ENCODE results near the gene AMMECR1.

Gene AMMECR1

DNA sequence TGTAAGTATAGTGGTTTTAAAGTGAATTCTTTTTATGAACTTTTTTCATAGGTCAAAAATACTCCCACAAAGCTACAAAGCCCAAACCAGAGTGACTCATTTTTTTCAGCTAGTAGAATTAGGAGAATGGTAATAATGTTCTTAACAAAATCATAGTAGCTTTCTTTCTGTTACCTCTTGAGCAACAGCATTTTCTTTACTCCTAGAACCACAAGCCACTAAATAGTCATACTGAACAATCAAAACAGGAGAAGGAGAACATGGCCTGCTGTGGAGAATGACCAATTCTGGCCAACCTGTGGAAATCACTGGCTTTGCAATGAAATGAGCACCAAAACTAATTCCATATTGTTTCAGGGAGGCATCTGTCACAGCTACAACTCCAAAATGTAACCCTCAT, 112.9 kb downstream of the AMMECR1 start:
- DNase-seq = no peak

DNA sequence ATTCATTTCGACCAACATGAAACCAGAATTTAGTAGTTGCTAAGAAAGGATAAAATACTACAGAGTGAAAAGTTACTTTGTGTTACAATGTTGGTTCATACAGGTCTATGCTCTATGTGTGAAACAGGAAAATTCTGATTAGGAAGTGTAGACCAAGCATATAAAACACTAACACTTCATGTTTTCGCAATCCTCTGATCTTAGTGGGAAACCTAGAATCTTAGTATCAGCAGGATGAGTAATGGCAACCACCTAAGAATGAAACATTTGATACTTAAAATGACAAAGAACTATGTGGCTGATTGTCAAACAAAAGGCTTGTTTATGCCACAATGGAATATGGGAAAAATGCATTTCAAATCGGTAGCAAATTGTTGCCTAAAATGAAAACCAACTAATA, 116.1 kb downstream of the AMMECR1 start:
- DNase-seq = no peak

GRCh38 chrX:110194977-110195376, 122.9 kb downstream of the AMMECR1 start:
- DNase-seq = no peak

DNA sequence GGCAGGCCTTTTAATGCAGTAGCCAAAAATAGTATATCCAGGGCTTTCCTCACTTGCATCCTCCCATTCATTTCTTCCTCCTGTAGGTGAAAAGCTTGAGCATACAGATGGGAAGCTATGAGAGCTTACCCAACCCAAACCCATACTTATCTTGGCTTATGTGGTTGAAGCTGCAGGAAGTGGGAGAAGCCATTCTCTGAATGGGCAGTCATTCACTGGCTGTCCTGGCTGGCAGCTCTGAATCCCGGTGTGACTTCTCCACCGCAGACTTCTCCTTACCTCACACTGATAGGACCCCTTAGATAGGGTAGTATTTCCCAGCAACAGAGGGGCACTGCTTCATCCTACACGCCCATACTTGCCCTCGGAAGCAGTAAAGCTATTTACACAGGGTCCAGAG, 125.4 kb downstream of the AMMECR1 start:
- no peak for DNase-seq

DNA sequence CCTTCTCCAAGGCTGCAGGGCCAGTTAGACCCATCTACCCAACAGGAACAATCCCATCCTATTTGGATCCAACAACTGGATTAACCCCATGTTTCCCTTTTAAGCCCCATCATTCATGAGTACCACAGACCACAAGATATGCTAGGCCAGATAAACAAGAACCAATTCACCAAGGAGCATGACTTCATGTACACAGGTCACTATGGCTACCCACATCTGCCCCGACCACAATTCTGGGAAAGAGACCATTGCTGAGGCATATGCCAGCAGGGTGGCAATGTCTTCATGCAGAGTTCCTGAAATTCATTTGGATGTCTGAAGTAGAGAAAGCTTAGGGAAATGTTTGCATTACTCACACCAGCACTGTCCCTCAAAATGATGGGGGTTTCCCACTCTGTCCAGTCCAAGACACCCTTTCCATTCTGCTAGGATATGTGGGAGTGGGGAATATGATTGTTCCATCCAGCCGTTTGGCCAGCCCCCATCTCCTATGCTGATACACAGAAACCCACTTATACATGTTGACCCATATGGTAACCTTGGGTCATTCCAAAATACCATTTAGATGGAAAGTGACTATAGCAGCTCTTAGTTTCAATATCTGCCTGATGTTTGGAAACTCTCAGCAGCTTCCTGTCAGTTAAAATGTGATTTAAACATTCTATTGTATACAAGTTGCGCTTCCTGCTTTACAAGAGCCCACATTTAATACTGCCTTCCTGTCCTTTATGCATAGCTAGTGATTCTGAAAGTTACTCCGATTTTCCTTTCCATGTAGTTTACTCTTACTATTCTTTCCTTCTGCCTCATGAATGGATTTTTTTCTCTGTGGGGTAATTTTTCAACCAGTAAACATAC, 129.0 kb downstream of the AMMECR1 start:
- no peak for DNase-seq

- no peak for DNase-seq
These were observed 134.6 kb downstream of the AMMECR1 start for GRCh38 chrX:110183314-110183713.

GRCh38 chrX:110182865-110183264, 135.0 kb downstream of the AMMECR1 start:
- no peak for DNase-seq

DNA sequence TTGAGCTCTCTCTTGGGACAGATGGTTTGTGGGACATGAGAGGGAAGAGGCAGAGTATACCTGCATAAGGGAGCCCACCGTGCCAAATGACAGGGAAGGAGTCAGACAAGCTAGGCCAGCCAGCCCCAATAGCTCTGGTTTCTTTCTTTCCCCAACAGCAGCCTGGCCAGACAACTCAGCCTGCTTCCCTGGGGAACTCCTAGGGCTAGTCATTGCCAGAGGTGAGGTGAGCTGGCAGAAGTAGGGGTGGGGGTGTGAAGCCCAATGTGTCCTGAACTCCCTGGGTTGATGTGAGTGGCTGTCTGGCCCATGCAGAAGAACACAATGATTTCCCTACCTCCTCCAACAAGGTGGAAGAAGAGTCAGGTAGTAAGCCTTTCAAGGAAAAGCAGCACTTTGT, 135.5 kb downstream of the AMMECR1 start:
- DNase-seq = no peak

DNA sequence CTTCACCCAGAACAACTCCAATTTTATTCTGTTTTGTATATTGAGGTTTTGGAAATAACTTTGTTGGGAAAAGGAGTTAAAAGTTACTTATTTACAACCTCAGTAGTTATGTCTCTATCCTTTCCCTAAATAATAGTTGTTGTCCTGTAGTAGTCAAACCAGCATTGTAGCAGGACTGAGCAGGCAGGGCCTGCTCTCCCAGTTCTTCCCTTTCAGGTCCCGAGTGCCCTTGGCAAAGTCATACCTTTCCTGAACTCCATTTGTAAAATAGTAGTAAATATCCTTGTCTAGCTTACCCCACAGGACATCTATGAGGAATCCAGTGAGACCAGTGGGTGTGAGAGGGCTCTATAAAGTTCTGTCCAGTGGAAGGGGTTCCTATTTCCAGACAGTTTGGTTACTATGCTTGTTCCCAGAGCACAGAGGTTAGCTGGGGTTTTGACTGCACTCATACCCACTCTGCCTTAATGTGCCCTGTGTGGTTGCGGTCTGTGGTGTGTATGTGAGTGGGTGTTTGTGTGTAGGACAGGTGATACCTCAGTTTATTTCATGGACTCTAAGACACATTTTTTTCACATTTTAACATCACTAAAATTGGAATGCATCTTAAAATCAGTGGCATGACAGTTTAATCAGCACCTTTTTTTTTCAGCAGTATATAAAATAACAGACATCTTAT, 136.3 kb downstream of the AMMECR1 start:
- DNase-seq = no peak

DNA sequence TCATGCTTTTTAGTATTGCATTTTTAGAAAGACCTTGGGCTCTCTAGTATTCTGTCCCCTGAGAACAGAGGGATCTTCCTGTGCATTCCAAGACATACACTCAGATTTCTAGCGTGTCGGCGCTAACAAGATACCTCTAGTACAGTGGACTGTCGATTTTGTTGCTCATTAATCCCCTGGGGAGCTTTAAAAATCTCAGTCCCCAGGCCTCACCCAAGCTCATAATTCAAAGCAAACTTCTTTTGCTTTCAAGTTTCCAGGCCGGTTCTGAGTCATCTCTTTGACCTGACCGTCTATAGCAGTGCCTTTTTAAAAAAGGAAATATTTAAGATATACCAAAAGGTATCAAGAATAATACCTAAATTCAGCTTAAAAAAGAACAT, 137.0 kb downstream of the AMMECR1 start:
- DNase-seq = no peak

- no peak for DNase-seq
These were observed 137.5 kb downstream of the AMMECR1 start for GRCh38 chrX:110180176-110180927.

DNA sequence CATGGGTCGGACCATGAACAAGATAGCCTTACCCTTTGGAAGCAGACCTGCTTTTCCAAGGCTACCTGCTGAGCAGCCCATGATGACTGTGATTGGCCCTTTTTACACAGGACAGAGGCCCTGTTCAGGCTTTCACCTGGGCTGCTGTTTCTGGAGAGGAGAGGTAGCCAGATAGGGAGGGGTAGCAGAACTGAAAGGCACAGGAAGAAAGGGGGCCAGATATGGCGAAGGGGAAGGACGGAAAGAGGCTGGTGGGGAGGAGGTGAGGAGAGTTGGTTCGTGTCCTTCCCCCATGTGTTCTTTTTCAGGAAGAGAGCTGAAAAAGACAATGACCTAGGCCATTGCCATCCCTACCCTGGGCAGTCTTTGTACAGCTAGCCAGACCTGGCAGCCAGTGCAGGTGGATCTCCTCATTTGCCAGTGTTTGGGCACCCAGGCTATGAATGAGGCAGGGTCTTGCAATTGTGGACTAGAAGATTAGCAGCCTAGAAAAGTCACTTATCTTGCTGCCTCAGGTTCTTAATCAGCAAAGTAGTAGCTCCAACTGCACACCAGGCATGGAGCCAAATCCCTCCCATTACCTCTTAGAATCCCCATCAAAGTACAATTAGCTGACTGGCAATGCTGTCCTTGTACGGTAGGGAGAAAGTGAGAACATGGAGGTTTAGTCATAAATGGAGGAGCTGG, 139.6 kb downstream of the AMMECR1 start:
- DNase-seq = no peak

DNA sequence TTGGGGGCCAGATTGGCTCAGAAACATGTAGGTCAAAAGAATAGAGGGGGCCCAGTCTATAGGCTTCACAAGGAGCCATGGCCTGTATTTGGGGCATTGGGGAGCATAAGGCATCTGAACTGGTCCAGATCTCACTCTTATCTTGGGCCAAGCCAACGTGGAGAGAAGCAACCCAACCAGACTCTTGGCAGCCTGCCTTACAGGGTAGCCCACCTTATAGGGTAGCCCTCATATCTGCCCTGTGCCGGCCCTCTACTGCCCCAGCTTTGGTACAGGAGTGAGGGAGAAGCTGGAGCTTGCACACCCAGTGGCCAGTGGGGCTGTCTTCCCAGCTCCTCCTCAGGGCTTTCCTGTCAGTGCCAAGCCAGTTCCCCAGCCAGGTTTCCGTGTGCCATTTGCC, 142.2 kb downstream of the AMMECR1 start:
- DNase-seq = no peak

GRCh38 chrX:110175146-110175545, 142.7 kb downstream of the AMMECR1 start:
- DNase-seq = no peak

DNA sequence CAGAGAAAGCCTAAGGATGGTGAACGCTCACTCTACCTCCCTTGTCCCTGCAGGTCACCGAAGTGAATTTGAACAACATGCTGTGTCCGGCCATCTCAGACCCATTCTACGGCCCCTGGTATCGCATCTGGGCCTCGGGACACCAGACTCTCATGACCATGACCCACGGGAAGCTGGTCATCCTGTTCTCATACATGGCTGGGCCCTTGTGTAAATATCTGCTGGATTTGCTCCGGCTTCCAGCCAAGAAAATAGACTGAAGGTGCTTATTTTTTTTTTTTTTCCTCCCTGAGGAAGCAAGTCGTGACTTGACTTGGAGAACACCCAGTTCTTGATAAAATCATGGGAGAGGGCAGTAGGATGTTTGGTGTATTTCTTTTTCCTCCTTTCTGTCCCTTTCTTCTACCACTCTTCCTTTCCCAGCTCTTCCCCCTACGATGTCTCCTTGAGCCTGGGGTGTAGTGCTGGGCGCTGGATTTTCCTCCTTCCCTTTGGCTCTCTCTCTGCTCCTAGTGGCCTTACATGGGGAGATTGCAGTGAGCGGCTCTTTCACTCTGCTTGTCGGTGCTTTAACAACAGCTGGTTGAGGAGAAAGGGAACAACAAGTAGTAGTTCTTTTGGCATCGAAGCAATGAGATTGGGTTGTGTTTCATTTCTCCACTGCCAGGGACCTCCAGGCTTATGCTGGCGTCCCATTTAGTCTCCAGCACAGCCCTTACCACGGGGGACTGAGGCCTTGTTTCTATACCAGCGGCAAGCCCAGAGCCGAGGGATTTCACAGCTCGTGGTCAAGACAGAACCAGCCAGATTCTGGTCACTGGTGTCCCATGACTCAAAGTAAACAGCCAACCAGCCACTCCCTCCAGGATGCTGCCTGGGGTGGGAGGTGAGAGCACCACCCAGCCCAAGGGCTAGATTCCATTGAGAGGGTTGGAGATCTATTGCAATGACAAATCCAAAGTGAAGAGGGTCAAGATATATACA, 144.4 kb downstream of the AMMECR1 start:
- DNase-seq = no peak

DNA sequence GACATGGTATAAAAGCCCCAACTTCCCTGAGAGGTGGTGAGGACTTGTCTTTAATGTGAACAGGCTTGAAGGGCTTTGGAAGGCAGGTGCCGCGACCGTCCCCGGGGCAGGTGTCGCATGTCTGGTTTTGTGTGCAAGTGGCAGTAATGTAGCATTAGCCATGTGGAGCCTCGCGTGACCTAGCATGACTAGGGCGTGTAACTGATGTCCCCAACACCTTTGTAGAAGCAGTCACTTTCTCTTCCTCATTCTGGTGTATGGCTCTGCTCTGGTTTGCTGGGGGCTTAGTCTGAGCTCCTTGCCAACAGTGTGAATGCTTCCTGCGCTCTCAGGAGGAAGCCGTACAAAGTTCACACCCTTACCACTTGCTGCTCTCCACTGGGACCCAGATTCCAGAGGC, 145.7 kb downstream of the AMMECR1 start:
- no peak for DNase-seq

GRCh38 chrX:110171442-110171841, 146.4 kb downstream of the AMMECR1 start:
- no peak for DNase-seq

DNA sequence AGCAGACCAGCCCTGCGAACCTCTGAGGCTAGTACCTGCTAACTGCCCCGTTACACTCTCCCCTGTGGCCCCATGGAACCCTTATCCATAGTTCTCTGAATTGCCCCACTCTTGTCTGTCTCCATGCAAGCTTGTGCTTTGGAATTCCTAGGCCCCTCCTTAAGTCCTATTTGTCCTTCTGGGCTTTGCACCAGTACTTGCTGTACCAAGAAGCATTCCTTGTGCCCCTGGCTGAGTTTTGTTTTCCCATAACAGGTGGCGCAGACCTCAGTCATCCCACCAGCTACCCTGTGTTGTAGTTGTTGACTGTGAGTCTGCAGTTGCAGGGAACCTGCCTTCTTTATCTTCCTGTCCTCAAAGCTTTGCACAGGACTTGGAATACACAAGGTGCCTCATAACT, 147.9 kb downstream of the AMMECR1 start:
- DNase-seq = no peak

- DNase-seq = no peak
These were observed 149.3 kb downstream of the AMMECR1 start for GRCh38 chrX:110168585-110168984.

GRCh38 chrX:110167952-110168451, 149.9 kb downstream of the AMMECR1 start:
- DNase-seq = peak; percentile 71 to 72

GRCh38 chrX:110163488-110163887, 154.4 kb downstream of the AMMECR1 start:
- no peak for DNase-seq

GRCh38 chrX:110162867-110163266, 155.0 kb downstream of the AMMECR1 start:
- DNase-seq = no peak
